Activated T-cell treated with anti-CD3 and anti-CD28 coated beads, Interleukin-2, amount 50 U/mL, for 48 hours (primary cell): Measurements from ENCODE around the gene IL21R.
"Not testable (repeated sequence)": the region's sequence is repeated elsewhere in the genome, so short reads cannot be mapped to it uniquely, and the experiment has no call there.

Experiments
- DNase-seq, 2 experiments: peaks; one replicate each; pipeline ENCODE4 v3.0.0-alpha.2; 2020

The IL21R gene

DNA sequence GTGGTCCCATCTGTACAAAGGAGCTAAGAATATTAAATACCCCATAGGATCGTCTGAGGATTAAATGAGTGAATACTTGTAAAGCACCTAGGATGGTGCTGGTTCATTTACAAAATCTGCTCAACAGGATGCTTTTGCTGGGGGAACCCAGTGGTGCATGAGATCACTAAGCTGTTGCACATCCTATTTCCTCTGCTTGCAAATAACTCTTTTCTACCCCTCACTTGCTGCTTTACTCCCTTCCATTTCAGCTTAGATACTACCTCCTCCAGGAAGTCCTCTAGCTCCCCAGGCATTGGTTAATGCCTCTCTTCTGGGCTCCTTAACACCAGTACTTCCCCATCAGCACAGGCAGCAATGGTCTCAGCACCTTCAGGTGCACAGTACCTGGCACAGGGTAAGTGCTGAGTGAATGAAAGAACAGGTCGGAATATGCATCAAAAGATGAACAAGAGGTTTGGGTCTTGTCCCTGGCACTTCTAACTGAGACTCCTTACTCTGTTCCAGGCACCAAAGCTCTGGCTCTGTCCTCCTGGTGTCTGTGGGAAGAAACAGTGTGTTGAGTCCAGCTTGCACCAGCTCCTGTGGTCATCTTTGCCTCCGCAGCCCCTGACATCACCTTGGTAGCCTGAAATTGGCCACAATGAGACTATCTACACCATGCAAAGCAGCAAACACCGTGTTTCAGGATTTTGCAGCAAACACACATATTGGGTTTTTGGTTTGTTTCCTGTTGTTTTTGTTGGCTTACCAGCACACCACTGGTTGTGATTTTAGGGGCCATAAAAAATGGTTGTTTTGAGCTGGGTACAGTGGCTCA, 24.1 kb upstream of the IL21R start:
- peak; percentile 25 to 34 for DNase-seq

DNA sequence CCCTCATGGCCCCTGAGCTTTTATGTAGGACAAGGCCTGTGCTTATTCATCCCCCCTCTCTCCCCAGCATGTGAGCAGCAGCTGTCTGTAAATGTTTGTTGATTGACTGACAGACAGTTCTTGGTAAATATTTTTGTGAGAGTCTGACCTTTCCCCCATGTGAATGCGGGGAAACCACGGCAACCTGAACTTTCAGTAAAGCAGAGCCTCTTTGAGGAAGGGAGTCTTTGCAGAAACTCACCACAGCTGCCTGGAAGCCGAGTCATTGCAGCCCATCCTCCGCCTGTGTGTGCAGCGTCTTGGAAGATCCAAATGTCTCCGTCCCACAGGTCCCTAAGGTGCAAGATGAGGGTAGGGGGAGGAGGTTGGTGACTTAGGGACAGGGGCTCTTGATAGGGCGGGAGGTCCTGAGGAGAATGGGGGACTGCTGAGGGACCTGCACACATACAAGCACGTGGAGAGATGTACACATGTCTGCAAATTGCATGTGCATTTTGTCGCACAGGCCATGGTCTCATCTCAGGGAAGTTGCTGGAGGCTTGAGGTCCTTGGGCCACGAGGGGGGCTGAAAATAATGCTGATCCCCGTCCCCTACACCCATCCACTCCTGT, 23.0 kb upstream of the IL21R start:
- DNase-seq = peak; percentile 61 to 63

DNA sequence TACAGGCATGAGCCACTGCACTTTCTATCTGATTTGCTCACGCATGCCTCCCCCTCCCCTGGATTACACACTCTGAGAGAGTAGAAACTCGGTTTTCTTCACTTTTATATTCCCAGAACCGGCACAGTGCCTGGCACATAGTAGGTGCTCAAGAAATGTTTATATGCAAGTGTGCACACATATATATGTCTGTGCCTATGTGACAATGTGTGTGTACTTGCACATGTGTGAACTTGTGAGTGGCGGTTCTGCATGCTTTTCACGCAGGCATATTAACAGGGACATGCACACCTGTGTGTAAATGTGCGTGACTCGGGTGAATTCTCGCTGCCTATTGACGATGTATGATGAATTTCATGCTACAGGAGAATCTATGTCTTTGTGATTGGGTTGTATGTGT, 22.1 kb upstream of the IL21R start:
- DNase-seq = peak; percentile 15 to 16

DNA sequence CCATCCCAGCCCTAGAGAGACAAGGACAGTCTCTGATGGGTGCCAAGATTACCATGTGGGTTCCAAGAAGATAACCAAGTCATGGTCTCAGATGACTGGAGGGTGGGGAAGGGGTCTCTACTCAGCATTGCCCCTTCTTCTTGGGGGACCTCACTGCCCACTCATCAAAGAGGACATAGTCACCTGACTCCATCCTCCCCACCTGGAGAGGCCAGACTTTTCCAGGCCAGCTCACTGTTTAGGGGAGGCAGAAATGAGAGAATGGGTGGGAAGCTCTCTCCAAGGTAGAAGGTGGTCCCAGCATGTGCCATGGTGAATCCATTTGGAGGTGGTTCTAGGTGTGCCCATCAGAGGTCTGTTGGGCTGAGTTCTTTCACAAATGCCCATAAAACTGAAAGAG, 20.7 kb upstream of the IL21R start:
- peak in 1 of 2 experiments; percentile 11 for DNase-seq

DNA sequence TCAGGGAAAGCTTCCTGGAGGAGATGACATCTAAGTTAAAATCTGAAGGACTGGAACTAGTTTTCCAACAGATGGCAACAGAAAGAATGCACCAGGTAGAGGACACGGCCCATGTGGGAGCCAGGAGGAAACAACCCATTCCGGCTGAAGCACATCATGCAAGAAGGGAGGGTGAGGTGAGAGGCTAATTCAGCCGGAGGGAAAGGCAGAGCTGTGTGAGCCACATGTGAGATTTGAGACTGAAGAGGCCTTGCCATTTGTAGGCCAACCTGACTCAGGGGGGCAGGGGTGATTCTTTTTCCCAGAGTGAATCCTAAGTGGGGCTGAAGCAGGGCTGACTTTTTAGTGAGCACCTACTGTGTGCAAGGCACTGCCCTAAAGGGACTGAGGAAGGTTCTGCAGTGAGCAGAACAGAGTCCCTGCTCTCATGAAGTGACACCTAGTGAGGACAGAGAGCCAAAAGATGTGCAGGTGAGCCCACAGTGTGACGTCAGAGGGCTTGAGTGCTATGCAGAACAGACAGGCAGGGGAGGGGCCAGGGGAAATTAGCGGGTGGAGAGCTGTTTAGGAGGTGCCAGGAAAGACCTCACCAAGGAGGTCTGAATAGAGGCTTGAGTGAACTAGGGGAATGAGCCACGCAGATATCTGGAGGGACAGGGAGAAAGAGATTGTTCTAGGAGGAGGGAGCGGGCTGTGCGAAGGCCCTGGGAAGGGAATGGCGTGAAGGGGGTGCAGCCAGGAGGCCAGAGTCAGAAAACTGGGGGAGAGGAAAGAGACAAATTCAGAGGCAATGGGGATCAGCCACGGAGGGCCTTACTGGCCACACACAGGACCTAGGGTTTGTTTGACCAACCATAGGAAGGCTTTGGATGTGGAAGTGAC, 19.8 kb upstream of the IL21R start:
- DNase-seq = peak; percentile 14 to 20

DNA sequence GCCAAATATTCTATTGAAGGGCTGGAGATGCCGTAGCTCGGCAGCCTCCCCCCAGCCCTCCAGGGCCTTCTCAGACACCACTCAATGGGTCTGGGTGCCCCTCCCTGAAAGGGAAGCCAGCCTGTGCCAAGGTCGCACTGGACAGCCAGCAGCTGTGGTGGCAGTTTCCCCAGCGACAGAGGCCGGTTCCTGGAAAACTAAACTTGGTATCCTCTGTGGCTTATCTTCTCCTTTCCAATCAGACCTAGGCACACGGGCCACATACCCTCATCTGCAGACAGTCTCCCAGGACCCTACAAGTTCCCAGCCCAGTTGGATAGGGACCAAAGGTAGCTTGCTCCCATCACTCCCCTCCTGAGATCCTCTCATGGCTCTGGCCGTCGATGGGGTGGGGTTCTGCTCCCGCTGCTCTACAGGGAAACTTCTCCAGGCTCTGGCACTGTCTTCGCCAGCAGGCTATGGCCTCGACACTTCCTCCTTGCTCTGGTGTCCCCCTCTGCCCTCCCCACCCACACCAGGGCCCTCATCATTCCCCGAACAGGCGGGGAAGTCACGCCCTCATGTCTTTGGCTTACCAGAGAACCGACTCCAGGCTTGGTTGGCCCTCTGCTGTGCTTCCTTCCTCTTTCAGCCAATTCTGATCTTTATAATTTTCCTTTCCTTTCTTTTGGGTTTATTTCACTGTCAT, 18.3 kb upstream of the IL21R start:
- peak; percentile 9 to 14 for DNase-seq

DNA sequence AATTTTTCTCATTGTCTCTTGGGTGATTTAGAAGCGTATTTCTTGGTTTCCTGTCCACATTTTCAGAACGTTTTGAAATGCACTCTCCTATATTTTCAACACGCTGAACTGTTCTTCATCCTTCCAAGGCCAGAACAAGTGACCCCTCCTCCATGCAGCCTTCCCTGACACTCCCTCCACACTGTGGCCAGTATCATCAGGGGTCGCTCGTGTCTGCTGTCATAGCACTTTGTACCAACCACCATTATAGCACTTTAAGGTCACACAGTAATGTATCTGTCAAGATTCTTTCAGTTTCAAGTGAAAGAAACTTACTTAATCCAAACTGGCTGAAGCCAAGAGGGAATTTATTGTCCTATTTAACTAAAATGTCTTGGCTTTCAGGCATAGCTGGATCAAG, 17.5 kb upstream of the IL21R start:
- no peak for DNase-seq

DNA sequence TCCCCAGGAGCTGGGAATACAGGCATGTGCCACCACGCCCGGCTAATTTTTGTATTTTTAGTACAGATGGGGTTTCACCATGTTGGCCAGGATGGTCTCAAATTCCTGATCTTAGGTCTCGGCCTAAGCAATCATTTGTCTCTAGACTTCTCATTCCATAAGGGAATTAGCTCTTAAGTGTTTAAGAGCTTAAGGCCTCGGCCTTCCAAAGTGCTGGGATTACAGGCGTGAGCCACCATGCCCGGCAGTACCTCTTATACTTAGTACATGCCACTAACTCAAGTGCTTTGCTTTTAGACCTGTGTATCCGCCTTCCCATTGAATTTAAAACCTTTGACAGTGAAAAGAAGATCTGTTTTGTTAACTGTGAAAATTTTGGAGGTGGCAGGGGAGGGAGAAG, 16.6 kb upstream of the IL21R start:
- DNase-seq = no peak

DNA sequence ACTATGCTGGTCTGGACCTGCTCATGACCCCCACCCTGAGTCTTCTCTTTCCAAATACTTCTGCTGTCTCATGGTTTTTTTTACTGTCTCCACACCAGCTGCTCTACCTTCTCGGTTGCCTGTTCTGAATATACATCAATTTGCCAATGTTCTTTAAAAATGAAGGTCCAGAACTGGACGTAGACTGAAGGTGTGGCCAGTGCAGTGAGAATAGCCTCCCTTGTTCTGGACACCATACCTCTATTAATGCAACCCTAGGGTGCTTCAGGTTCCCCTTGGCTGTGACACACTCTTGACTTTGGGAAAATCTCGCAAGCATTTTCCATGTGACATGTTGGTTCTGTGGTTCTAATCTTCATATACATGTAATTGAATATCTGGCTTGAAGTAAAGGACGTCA, 15.3 kb upstream of the IL21R start:
- no peak for DNase-seq

DNA sequence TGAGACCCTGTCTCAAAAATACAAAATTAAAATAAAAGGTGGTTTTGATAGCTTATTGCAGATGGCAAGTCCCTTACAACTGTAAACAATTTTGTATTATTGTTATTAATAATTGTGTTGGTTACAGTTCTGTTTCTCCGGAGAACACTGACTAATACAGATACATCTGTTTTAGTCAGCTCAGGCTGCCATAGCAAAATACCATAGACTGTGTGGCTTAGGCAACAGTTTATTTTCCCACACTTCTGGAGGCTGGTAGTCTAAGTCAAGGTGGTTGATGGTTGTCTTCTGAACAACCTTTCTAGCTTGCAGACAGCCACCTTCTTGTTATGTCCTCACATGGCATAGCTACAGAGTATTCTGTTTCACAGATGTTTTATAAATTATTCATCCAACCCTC, 14.2 kb upstream of the IL21R start:
- DNase-seq = no peak

DNA sequence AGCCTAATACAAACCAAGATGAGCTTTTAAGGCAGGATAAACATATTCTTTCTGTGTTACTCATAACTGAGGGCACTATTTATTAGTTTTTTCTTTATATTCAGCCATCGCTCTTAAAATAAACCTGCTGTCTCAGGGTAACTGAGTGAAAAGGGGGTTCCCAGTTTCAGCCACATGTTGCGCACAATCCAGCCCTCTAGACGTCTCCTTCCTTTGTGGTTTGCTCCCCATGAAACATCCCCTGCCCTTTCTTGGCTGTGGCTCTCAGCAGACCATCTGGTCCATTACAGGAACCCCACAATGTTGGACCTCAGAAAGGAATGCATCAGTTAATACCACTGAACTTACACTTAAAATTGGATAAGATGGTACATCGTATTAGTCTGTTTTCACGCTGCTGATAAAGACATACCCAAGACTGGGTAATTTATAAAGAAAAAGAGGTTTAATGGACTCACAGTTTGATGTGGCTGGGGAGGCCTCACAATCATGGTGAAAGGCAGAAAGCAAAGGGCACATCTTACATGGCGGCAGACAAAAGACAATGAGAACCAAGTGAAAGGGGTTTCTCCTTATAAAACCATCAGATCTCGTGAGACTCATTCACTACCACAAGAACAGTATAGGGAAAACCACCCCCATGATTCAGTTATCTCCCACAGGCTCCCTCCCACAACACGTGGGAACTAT, 12.6 kb upstream of the IL21R start:
- DNase-seq = no peak

DNA sequence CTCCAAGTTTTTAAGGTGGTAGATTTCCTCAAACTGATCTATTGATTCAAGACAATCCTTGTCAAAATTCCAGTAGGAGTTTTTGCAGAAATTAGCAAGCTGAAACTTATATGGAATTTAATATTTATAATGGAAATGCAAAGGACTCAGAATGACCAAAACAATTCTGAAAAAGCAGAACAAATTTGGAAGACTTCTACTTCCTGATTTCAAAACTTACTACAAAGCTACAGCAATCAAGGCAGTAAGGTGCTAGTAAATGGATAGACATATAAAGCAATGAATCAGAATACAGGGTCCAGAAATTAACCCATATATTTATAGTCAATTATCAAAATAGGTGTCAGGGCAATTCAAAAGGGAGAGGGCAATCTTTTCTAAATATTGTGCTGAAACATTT, 11.8 kb upstream of the IL21R start:
- DNase-seq = no peak

DNA sequence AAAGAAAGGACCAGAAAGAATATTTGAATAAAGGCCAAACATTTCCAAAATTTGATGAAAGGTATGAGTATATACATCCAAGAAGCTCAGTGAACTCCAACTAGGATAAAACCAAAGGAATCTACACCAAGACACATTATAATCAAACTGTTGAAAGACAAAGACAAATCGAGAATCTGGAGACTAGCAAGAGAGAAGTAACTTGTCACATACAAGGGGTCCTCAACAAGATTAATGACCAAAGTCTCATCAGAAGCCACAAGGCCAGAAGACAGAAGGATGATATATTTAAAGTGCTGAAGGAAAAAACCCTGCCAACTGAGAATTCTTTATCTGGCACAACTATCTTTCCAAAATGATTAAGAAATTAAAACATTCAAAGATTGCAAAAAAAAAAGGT, 9.3 kb upstream of the IL21R start:
- no peak for DNase-seq

DNA sequence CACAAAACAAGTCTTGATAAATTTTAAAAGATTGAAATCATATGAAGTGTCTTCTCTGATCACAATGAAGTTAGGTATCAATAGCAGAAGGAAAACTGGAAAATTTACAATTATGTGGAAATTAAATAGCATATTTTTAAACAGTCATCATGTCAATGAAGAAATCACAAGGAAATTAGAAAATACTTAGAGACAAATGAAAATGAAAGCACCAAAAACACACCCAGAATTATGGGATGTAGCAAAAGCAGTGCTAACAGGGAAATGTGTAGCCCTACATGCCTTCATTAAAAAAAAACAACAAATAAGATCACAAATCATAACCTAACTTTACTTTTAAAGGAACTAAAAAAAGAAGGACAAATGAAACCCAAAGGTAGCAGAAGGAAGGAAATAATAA, 7.5 kb upstream of the IL21R start:
- no peak for DNase-seq

DNA sequence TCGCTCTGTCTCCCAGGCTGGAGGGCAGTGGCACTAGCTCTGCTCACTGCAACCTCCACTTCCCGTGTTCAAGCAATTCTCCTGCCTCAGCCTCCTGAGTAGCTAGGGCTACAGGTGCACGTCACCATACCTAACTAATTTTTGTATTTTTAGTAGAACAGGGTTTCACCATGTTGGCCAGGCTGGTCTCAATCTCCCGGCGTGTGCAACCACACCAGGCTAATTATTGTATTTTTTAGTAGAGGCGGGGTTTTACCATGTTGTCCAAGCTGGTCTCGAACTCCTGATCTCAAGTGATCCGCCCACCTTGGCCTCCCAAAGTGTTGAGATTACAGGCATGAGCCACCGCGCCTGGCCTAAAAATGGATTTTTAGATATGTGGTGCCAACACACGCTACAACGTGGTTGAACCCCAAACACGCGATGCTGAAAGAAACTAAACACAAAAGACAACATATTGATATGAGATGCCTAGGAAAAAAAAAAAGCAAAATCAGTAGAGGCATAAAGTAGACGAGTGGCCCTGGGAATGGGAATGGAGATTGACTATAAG, 3.6 kb upstream of the IL21R start:
- not testable (repeated sequence) for DNase-seq

DNA sequence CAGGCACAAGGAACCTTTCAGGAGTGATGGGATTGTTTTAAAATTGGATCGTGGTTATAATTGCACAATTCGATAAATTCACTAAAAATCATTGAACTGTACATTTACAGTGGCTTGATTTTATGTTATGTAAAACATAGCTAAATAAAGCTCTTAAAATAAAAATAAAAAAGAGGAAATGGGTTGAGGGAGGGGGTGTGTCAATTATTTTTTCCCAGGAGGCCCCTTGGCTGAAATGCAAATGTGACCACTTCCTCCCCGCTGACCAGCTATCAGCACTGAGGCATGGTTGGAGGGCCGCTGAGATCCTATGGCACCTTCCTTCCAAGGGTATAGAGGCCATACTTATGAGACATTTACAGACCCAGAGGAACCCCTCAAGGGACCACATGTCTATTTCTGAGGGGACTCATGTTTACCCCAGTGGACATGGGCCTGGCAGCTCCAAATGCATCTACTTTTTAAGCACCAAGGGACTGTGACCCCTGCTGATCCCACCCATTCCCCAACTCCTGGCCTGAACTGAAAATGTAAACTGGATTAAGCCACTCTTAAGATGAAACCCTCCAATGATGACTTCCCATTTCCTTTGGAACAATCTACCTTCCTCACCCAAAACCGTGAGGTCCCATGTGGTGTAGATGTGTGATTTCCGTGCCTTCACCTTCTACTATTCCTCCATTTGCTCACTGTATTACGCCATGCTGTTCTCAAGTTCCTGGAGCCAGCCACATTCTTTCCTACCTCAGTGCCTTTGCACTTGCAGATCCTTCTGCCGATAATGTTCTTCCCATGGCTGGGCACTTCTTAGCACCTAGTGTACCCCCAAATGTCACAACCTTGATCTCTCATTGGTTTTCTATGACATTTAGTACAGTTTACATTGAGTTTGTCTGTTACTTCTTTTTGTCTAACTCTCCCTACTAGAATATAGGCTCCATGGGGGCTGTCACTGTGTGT, 2.8 kb upstream of the IL21R start:
- no peak for DNase-seq

DNA sequence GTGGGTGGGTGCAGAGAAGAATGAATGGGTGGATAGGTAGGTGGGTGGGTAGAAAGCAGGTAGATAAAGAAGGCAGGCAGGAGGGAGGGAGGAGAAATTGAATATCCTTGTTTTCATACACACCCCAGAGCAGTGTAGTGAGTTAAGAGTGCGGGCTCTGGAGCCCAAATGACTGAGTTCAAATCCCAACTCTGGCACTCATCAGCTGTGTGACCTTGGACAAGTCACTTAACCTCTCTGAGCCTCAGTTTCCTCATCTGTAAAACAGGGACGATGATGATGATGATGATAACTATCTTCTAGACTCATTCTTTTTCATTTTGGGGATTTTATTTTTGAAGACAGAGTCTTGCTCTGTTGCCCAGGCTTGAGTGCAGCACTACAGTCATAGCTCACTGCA, 2.0 kb upstream of the IL21R start:
- DNase-seq = no peak

DNA sequence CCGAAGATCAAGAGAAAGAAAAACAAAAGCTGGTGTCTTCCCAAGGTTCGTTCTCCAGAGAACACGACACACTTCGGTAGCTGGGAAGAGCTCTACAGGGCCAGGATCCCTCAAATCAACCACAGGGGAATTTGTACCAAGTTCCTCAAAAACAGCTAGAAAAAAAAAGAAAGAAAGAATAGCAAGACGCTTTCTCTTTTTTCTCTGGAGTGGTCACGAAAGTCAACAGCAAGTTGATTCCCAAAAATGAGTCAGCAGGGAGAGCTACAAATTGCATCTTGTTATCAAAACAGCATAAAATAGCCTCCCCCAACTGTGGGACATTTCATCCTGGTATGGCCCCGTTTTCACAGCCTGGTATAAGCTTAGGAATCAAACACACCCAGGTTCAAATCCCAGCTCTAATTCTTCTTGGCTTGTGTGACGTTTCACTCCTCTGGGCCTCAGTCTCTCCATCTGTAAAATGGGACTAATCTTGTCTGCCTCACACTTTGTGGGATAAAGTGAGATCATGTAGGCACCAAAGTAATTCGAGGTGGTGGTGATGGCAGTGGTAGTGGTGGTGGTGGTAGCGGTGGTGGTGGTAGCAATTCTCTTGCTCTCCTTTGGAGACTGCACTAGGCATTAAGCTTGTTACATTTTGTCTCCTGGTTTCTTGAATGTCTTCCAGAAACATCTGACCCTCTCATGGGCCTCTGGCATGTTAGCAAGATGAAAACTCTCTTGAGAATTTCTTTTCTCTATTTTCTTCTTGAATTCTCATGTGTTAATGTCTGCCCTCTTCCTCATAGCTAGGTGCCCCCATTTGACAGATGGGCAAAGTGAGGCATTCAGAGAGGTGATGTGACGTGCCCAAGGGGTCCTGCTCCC, 988 bp upstream of the IL21R start:
- no peak for DNase-seq

DNA sequence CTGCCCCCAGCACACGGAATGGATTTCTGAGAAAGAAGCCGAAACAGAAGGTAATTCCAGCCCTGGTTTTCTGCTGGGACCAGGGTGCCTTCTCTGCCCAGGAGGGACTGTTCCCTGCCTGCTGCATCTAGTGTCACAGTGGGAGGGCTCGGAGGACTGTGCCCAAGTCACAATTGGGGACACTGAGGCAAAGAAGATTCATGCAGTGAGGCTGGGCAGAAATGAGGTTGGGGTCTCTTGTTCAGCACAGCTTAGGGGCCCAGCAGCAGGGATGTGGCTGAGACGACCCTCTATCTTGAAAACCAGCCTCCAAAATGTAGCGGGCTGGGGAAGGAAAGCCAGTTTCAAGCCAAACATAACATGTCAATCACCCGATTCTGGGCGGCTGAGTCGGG, 592 bp downstream of the IL21R start:
- peak in 1 of 2 experiments; percentile 50 for DNase-seq
